HepG2 (cell line): ENCODE data around the gene SELENOW. TPM values are rescaled to one million over a fixed set of nuclear protein-coding genes. Genes with fewer than 3 reads are reported as not detected.
"Not testable (repeated sequence)": the region's sequence is repeated elsewhere in the genome, so short reads cannot be mapped to it uniquely, and the experiment has no call there.

ENCODE experiments used
- ATAC-seq: fragments of 200-7000 bp; cut with Tn5 transposase; 3 replicates; pipeline ENCODE4 v1.9.1; 2020; ENCODE audit warnings: mild to moderate bottlenecking, moderate library complexity
- BruUV-seq: library from RNA; stranded (reverse); fragments of 400-500 nt; replicated peaks from 2 replicates; lab custom pipeline; 2021; lab: Mats Ljungman, UMichigan
- CTCF ChIA-PET: fragments of 300-600 bp; formaldehyde crosslinking; extraction: SDS; loops from one replicate; lab custom pipeline; 2021; ENCODE audit warnings: low total read pairs, inconsistent platforms, low intra/inter-chr PET ratio; lab: Yijun Ruan, JAX
- POLR2A ChIA-PET: fragments of 350-600 bp; sonication (Branson Sonifier 250); formaldehyde crosslinking; loops from one replicate; lab custom pipeline; 2020; ENCODE audit warnings: antibody characterized with exemption, inconsistent platforms; lab: Yijun Ruan, JAX
- DNase-seq: peaks from one replicate; pipeline ENCODE4 v3.0.0-alpha.2; 2015; ENCODE audit warnings: low spot score
- FAIRE-seq: peaks from 3 replicates; lab custom pipeline; 2011; peaks lifted over from hg19 to GRCh38; lab: Jason Lieb, UNC
- H2AFZ ChIP-seq: one replicate; pipeline ENCODE4 v1.6.1; 2011; ENCODE audit warnings: low read length, inconsistent platforms
- H3K27ac ChIP-seq: fragments of 300-600 bp; 3 replicates; pipeline ENCODE4 v1.8.0; 2011; ENCODE audit warnings: mixed run types, mild to moderate bottlenecking, mixed read lengths, low read length, inconsistent platforms; ENCODE audit not compliant: insufficient read depth; ENCODE audit errors: extremely low read length
- H3K27me3 ChIP-seq, 2 experiments: fragments of 200-600 bp in 1 of 2; 2 replicates in 1 of 2; 3 replicates in 1 of 2; pipeline versions ENCODE4 v1.6.0 to v1.8.0; 2011; ENCODE audit warnings: low read length in 2 of 2, mild to moderate bottlenecking in 2 of 2, moderate library complexity in 2 of 2, inconsistent platforms in 1 of 2; ENCODE audit not compliant: insufficient read depth in 2 of 2, control insufficient read depth in 1 of 2
- H3K36me3 ChIP-seq, 2 experiments: fragments of 200-600 bp in 1 of 2; replicated peaks in 1 of 2; 2 replicates in 1 of 2; 3 replicates in 1 of 2; pipeline versions ENCODE4 v1.5.1 to v1.8.0; 2011; ENCODE audit warnings: low read length in 2 of 2, inconsistent platforms in 1 of 2; ENCODE audit not compliant: insufficient read depth in 2 of 2, control insufficient read depth in 1 of 2
- H3K4me1 ChIP-seq: 2 replicates; pipeline ENCODE4 v1.5.1; 2012; ENCODE audit warnings: low read length, inconsistent platforms; ENCODE audit not compliant: insufficient read depth
- H3K4me2 ChIP-seq: 2 replicates; pipeline ENCODE4 v1.6.0; 2011; ENCODE audit warnings: low read depth, low read length, inconsistent platforms
- H3K4me3 ChIP-seq, 3 experiments: fragments of 200-600 bp in 1 of 3; sonication (generic), shearing (Covaris generic) in 1 of 3; replicated peaks in 1 of 3; 2 replicates each; pipeline ENCODE4 v1.5.1; 2011 to 2016; ENCODE audit warnings: low read length in 3 of 3, inconsistent platforms in 2 of 3, low read depth in 2 of 3, mild to moderate bottlenecking in 2 of 3, control low read depth in 1 of 3, mixed read lengths in 1 of 3; ENCODE audit not compliant: insufficient read depth in 1 of 3
- H3K79me2 ChIP-seq: one replicate; pipeline ENCODE4 v1.6.1; 2011; ENCODE audit warnings: low read length, inconsistent platforms; ENCODE audit not compliant: insufficient read depth
- H3K9ac ChIP-seq: 2 replicates; pipeline ENCODE4 v1.6.0; 2011; ENCODE audit warnings: mild to moderate bottlenecking, low read depth, low read length, inconsistent platforms; ENCODE audit not compliant: insufficient read depth
- H3K9me3 ChIP-seq: 2 replicates; pipeline ENCODE4 v1.5.1; 2012; ENCODE audit warnings: mild to moderate bottlenecking, low read length
- H4K20me1 ChIP-seq: 2 replicates; pipeline ENCODE4 v1.6.0; 2011; ENCODE audit warnings: inconsistent platforms, mild to moderate bottlenecking, low read length, moderate library complexity; ENCODE audit not compliant: insufficient read depth
- CEBPG ChIP-seq: IDR thresholded peaks from 2 replicates; pipeline ENCODE4 v1.6.1; 2016
- HOXA5 ChIP-seq: sonication (generic); formaldehyde crosslinking; IDR thresholded peaks from 2 replicates; pipeline ENCODE4 v1.4.0; 2020; ENCODE audit warnings: missing genetic modification reagents
- PRPF4 ChIP-seq: fragments of 200-400 bp; formaldehyde crosslinking; IDR thresholded peaks from 2 replicates; pipeline ENCODE4 v1.6.1; 2016; ENCODE audit warnings: low read length, low read depth; ENCODE audit not compliant: poor library complexity, severe bottlenecking
- RFX5 ChIP-seq: IDR thresholded peaks from 2 replicates; pipeline ENCODE4 v1.6.1; 2011; ENCODE audit warnings: low read depth, low read length, improper control_type of control experiment
- YY1 ChIP-seq: IDR thresholded peaks from 2 replicates; pipeline ENCODE4 v1.6.1; 2011; ENCODE audit warnings: low read length, low read depth, moderate library complexity, mild to moderate bottlenecking; ENCODE audit not compliant: insufficient read depth, insufficient replicate concordance
- ZBTB38 ChIP-seq: sonication (generic); formaldehyde crosslinking; IDR thresholded peaks from 2 replicates; pipeline ENCODE4 v1.5.1; 2020; ENCODE audit warnings: mild to moderate bottlenecking, missing genetic modification reagents
- ZNF44 ChIP-seq: sonication (generic); formaldehyde crosslinking; IDR thresholded peaks from 2 replicates; pipeline ENCODE4 v1.5.1; 2020; ENCODE audit warnings: mild to moderate bottlenecking, missing genetic modification reagents
- ZNF781 ChIP-seq: sonication (generic); formaldehyde crosslinking; IDR thresholded peaks from 2 replicates; pipeline ENCODE4 v1.5.1; 2020; ENCODE audit warnings: borderline replicate concordance, mild to moderate bottlenecking, missing genetic modification reagents; ENCODE audit errors: not compliant biosample characterization
- WGBS: methylation state at CpG from one replicate; pipeline ENCODE4 v1.1.6; 2017; ENCODE audit warnings: low lambda C conversion rate; 5-methylcytosine and 5-hydroxymethylcytosine counted together
- in situ Hi-C: cut with HindIII; loops from 2 replicates; pipeline ENCODE4 v1.10.0; 2017; ENCODE audit warnings: low pct_unique_long_range_greater_than_20kb; ENCODE audit not compliant: extremely low pct_ligation_motif_present
- intact Hi-C: fragments of 100-400 bp; cut with micrococcal nuclease; formaldehyde crosslinking; loops from one replicate; pipeline ENCODE4 v1.10.0; 2022; ENCODE audit not compliant: unreplicated experiment
- polyA plus RNA-seq, 8 experiments: library from polyadenylated mRNA; depleted of rRNA in 3 of 8; stranded (reverse) in 7 of 8; unstranded in 1 of 8; fragments of >200 nt; fragmentation: Illumina TruSeq in 4 of 8; extraction: Trizol in 4 of 8; gene quantifications; 2 replicates each; pipeline versions ENCODE4 v1.2.1 to v1.2.3, GENCODE V29; 2011 to 2016; ENCODE audit warnings: low read depth in 4 of 8, missing spikeins in 1 of 8, mixed read lengths in 1 of 8; ENCODE audit not compliant: insufficient read depth in 1 of 8
- total RNA-seq, 5 experiments: library from RNA; depleted of rRNA; stranded (reverse); fragments of >200 nt; fragmentation: Illumina TruSeq; extraction: Trizol; gene quantifications; 2 replicates each; pipeline ENCODE4 v1.2.3, GENCODE V29; 2016; ENCODE audit warnings: low read depth in 1 of 5
- TF ChIP-seq, protein P1 (sequence below): sonication (generic); formaldehyde crosslinking; conservative IDR thresholded peaks from 2 replicates; pipeline ENCODE4 v1.4.0; 2020; ENCODE audit warnings: missing genetic modification reagents

The SELENOW gene
- total and polyA plus RNA-seq, 2 of the 13 experiments (the other 11 are each of a cell fraction or from before 2014, with no cell fraction given) = 50.3 to 64.7 TPM

DNA sequence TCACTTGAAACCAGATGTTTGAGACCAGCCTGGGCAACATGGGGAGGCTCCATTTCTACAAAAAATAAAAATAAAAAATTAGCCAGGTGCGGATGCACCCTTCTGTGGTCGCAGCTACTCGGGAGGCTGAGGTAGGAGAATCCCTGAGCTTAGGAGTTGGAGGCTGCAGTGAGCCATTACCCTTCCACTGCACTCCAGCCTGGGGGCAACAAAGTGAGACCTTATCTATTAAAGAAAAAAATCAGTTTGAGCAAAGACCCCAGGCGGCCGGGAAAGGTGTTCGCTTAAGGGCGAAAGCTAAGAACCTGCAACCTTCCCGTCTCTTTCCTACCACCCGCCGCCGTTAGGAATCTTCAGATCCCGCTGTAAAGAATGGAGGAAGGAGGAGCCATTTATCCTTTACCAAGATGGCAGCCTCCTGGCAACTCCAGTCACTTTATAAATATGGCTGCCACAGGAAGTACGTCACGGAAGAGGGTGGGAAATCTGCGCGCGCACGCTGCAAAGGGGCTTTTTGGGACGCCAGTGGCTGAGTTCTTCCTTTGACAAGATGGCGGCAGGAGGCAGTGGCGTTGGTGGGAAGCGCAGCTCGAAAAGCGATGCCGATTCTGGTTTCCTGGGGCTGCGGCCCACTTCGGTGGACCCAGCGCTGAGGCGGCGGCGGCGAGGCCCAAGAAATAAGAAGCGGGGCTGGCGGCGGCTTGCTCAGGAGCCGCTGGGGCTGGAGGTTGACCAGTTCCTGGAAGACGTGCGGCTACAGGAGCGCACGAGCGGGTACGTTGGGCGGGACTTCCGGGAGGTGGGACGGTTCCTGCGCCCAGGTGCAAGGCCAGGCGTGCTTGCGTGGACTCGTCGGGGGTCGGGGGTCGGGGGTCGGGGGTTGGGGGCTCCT lies 33.2 kb upstream of the SELENOW start, which contains the start of gene NOP53 (continued):
- TF ChIP-seq, protein P1, sequence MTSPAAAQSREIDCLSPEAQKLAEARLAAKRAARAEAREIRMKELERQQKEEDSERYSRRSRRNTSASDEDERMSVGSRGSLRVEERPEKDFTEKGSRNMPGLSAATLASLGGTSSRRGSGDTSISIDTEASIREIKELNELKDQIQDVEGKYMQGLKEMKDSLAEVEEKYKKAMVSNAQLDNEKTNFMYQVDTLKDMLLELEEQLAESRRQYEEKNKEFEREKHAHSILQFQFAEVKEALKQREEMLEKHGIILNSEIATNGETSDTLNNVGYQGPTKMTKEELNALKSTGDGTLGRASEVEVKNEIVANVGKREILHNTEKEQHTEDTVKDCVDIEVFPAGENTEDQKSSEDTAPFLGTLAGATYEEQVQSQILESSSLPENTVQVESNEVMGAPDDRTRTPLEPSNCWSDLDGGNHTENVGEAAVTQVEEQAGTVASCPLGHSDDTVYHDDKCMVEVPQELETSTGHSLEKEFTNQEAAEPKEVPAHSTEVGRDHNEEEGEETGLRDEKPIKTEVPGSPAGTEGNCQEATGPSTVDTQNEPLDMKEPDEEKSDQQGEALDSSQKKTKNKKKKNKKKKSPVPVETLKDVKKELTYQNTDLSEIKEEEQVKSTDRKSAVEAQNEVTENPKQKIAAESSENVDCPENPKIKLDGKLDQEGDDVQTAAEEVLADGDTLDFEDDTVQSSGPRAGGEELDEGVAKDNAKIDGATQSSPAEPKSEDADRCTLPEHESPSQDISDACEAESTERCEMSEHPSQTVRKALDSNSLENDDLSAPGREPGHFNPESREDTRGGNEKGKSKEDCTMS (CRISPR knock-in tag) = no peak
- TF ChIP-seq HOXA5 (CRISPR knock-in tag) (peak; percentile 93), RFX5 (no peak; the same call in 1 of the 2 replicates), CEBPG (CRISPR knock-in tag) (peak; percentile 17; the same call in 1 of the 2 replicates), ZNF44 (CRISPR knock-in tag) (no peak), ZNF781 (peak; percentile 71), YY1 (peak; percentile 100)

DNA sequence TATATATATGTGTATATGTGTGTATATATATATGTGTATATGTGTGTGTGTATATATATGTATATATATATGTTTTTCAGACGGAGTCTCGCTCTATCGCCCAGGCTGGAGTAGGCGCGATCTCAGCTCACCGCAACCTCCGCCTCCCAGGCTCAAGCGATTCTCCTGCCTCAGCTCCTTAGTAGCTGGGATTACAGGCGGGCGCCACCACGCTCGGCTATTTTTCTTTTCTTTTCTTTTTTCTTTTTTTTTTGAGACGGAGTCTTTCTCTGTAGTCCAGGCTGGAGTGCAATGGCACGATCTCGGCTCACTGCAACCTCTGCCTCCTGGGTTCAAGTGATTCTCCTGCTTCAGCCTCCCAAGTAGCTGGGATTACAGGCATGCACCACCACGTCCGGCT lies 32.4 kb upstream of the SELENOW start:
- Histone ChIP-seq H3K4me3 (peak overlapping the region; percentile 78 to 92 (median 90)), H3K4me1 (peaks cover 60% of the 10 kb centered on the region), H3K36me3 (peaks cover 17 to 34% of the 10 kb centered on the region in 2 experiments), H3K79me2 (peaks cover 25% of the 10 kb centered on the region), H3K4me2 (peak overlapping the region; percentile 96), H3K27ac (peak overlapping the region; percentile 92), H3K9ac (peak overlapping the region; percentile 88)
- TSS peak; percentile 79 for BruUV-seq
- CTCF ChIA-PET, intact Hi-C loops, H4K20me1 ChIP-seq, H3K9me3 ChIP-seq, H3K27me3 ChIP-seq, FAIRE-seq, in situ Hi-C loops, H2AFZ ChIP-seq, ATAC-seq, DNase-seq: not testable (repeated sequence)
- POLR2A ChIA-PET = interaction anchor here (1.8 kb wide), 1 partner anchor 12 kb away, joined by 5 read pairs; no protein-coding TSS in a partner anchor
- 80% methylated on average over 17 of the region's 17 CpGs for WGBS
- TF ChIP-seq ZBTB38 (CRISPR knock-in tag) = peak; percentile 40; the same call in 1 of the 2 replicates
- peak; percentile 67 for TF ChIP-seq PRPF4
